ENCODE data around the gene NOTUM. TPM values are rescaled to one million over a fixed set of nuclear protein-coding genes. Genes with fewer than 3 reads are reported as not detected.

The NOTUM gene
- total and polyA plus RNA-seq, 9 of the 15 experiments (the other 6 are each of a cell fraction or from before 2014, with no cell fraction given): 0.03 to 14.0 (median 4.1) TPM

GRCh38 chr17:82009413-82009812 lies 48.4 kb upstream of the NOTUM start (continued):
- TF ChIP-seq ZBTB2 (IDR thresholded peaks at IDR 0.05) (no peak), ELF2 (CRISPR knock-in tag; IDR thresholded peaks at IDR 0.05) (no peak), HDAC3 (IDR thresholded peaks at IDR 0.05; ENCODE audit: borderline replicate concordance, partially characterized antibody) (no peak), TOE1 (IDR thresholded peaks at IDR 0.05; ENCODE audit: borderline replicate concordance) (no peak), TOE1 (CRISPR knock-in tag; IDR thresholded peaks at IDR 0.05; ENCODE audit: borderline replicate concordance, low read depth) (no peak)

GRCh38 chr17:82008941-82009405 lies 48.0 kb upstream of the NOTUM start:
- no peaks in the 10 kb centered on the region for H3K27me3 ChIP-seq (ENCODE audit: control insufficient read depth in 2 of 2, insufficient read depth in 2 of 2, low read length in 2 of 2)
- peaks cover 3% of the 10 kb centered on the region for H3K9me1 ChIP-seq (ENCODE audit: control insufficient read depth, insufficient read depth, low read length)
- no peak overlapping the region for H3K4me2 ChIP-seq (ENCODE audit: insufficient read depth, low read length)
- intact Hi-C loops (cut with micrococcal nuclease) (no loop called here), in situ Hi-C loops (cut with MboI) (no loop called here)
- no peak overlapping the region; a peak in 1 of 4 replicates for H3K9ac ChIP-seq (ENCODE audit: insufficient read depth in 1 of 2, low read depth in 2 of 2, low read length in 2 of 2)
- ATAC-seq: no peak
- POLR2A ChIA-PET: no interaction called here
- CTCF ChIA-PET (ENCODE audit: low intra/inter-chr PET ratio): no interaction called here
- no peak for DNase-seq (ENCODE audit: extremely low read depth in 1 of 4, low spot score in 3 of 4)
- no peak for FAIRE-seq
- H3K27ac ChIP-seq (ENCODE audit: extremely low read depth, low read depth, low read length): no peak overlapping the region
- H3K4me3 ChIP-seq: no peak overlapping the region
- H4K20me1 ChIP-seq (replicated peaks; ENCODE audit: control insufficient read depth, insufficient read depth, low read length): 0 out of 2 replicates have a peak, but pooled peaks cover 4% of the 10 kb centered on the region
- peaks cover 0 to 84% of the 10 kb centered on the region in 2 experiments; a peak in 1 of 5 replicates for H3K4me1 ChIP-seq (replicated peaks in 1 of 2; ENCODE audit: control insufficient read depth in 2 of 2, insufficient read depth in 2 of 2, low read length in 2 of 2)
- no peaks in the 10 kb centered on the region for H3K9me3 ChIP-seq (replicated peaks; ENCODE audit: control insufficient read depth, insufficient read depth, low read depth, low read length)
- no TSS peak for BruUV-seq (replicated peaks)
- H3K79me2 ChIP-seq (ENCODE audit: control insufficient read depth, insufficient read depth, low read length): no peaks in the 10 kb centered on the region
- no peaks in the 10 kb centered on the region; the same call in 2 of the 3 replicates for H3K36me3 ChIP-seq (ENCODE audit: control insufficient read depth, insufficient read depth, low read length)
- TF ChIP-seq PCBP2 (IDR thresholded peaks at IDR 0.05; ENCODE audit: low read depth, low read length, poor library complexity, severe bottlenecking) (no peak), HNRNPL (IDR thresholded peaks at IDR 0.05; ENCODE audit: low read depth, low read length) (peak; percentile 28; the same call in 1 of the 2 replicates)
- H2AFZ ChIP-seq (ENCODE audit: low read depth, low read length): no peak overlapping the region
- 94% methylated on average over 12 of the region's 28 CpGs for WGBS (ENCODE audit: insufficient coverage, low coverage, missing lambda C conversion rate)
